ENCODE measurements around the gene MT1G.
"Not testable (repeated sequence)": the region's sequence is repeated elsewhere in the genome, so short reads cannot be mapped to it uniquely, and the experiment has no call there.

The MT1G gene

DNA sequence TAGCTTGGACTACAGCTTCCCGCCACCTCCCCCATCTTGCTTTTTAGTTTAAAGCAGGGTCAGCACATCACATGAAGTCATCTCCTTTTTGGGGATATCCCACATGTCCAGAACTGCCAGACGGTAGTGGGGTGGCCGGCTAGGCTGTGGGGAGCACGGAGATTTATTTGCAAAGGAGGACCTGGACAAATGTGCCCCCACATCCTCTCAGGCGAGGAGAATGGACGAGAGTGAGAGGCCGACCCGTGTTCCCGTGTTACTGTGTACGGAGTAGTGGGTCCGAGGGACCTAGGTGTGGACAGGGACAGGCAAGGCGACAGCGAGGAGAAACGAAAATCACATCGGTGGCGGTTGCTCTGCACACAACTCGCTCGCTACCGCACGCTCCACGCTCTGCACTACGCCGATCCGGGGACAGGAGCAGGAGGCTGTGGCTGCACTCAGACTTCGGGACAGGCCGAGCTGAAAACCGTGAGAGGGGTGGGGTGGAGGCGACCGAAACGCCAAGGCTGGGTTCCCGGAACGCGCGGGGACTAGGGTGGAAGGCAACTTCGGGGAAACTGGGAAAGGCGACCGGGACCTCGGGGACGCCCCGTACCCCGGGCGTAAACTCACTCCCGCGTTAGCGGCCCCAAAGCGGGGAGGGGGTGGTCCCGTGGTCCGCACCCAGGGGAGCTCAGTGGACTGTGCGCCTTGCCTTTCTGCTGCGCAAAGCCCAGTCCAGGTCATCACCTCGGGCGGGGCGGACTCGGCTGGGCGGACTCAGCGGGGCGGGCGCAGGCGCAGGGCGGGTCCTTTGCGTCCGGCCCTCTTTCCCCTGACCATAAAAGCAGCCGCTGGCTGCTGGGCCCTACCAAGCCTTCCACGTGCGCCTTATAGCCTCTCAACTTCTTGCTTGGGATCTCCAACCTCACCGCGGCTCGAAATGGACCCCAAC is 29.8 kb downstream of the MT1G start, which contains the start of gene MT1A:
TSS of gene MT1A (plus strand) at position 853 of the 937 bp plus-strand sequence. CDS start at position 926, 73 bp downstream.
- in situ Hi-C loops (cut with MboI; ENCODE audit: low sequenced_read_pairs) = no loop called here

DNA sequence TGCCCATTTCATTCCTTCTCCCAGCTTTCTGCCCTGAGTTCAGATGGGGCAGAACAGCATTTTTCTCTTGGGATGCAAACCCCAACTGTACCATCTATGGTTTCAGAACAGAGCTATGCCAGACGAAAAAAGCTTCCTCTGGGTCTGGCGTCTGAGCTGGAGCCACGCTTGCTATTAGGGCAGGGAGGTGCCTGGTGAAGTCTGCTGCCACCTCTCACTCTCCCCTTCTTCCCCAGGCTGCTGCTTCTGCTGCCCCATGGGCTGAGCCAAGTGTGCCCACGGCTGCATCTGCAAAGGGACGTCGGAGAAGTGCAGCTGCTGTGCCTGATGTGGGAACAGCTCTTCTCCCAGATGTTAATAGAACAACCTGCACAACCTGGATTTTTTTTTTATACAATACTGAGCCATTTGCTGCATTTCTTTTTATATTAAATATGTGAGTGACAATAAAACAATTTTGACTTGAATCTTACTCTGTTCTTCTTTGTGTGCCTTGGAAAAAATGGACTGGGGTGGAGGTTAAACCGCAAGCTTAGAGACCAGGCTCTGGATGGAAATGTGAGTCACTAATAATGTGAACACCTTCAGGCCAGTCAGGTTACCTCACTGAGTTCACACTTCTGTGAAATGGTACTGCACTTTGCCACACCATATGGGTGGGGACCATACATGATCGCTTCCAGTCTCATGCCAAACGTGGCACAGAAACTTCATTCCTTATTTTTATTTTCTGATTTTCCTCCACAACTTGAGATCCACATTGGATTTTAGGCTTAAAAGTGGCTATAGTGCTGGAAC is 31.1 kb downstream of the MT1G start:
- in situ Hi-C loops (cut with MboI; ENCODE audit: low sequenced_read_pairs) = no loop called here

DNA sequence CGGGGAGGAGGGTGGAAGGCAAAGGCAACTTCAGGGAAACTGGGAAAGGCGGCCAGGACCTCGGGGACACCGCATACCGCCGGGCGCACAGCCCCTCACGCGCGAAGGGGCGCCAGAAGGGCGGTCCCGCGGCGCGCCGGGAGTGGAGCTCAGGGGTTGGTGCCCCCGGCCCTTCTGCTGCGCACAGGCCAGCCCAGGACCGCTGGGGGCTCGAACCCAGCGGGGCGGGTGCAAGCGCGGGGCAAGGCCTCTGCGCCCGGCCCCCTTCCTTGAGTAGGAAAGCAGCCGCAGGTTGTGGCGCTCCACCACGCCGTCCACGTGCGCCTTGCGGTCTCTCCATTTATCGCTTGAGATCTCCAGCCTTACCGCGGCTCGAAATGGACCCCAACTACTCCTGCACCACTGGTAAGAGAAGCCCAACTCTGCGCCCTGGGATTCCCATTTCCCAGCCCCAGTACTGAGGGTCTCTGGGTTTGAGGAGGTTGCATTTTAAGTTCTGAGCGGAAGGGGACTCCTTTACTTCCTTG is 32.4 kb downstream of the MT1G start:
- in situ Hi-C loops (cut with MboI; ENCODE audit: low sequenced_read_pairs) = no loop called here

DNA sequence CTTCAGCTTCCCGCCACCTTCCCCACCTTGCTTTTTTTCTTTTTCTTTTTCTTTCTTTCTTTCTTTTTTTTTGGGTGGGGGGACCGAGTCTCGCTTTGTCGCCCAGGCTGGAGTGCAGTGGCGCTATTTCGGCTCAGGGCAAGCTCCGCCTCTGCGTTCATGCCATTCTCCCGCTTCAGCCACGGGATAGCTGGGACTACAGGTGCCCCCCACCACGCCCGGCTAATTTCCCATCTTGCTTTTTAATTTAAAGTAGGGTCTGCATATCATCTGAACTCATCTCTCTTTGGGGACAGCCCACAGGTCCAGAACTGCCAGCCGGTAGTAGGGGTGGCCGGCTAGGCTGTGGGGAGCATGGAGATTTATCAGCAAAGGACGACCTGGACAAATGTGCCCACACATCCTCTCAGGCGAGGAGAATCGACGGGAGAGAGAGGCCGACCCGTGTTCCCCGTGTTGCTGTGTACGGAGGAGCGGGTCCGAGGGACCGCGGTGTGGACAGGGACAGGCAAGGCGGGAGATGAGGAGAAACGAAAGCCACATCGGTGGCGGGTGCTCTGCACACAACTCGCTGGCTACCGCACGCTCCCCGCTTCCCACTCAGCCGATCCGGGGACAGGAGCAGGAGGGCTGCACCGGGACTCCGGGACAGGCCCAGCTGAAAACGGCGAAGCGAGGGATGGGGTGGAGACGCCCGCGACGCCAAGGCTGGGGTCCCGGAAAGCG is 33.0 kb downstream of the MT1G start:
- in situ Hi-C loops (cut with MboI; ENCODE audit: low sequenced_read_pairs) = no loop called here

DNA sequence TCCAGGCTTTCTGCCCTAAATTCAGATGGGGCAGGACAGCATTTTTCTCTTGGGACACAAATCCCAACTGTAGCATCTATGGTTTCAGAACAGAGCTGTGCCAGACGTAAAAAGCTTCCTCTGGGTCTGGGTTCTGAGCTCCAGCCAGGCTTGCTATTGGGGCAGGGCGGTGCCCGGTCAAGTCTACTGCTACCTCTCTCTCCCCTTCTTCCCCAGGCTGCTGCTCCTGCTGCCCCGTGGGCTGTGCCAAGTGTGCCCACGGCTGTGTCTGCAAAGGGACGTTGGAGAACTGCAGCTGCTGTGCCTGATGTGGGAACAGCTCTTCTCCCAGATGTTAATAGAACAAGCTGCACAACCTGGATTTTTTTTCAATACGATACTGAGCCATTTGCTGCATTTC is 34.3 kb downstream of the MT1G start:
- in situ Hi-C loops (cut with MboI; ENCODE audit: low sequenced_read_pairs) = no loop called here

DNA sequence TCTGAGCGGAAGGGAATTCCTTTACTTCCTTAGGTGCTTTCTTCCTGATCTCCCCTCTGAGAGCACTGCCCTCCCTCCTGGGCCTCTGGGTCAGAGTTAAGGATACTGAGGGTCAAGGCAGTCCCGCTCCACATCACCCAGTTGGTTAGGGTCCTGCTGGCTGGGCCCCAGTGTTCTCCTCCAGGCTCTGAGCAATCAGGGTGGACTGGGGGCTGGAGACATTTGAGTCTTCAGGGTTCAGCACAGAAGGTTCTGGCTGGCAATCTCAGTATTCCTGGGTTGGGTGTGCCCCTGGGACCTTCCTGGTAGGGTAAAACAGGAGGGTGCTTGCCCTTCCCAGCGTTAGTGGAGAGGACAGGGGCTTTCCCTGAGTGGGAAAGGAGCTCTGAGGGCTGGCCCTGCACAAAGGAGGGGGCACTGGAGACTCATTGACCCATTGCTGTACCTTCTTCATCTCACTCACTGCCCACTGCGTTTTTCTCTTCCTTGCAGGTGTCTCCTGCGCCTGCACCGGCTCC is 35.0 kb downstream of the MT1G start:
- in situ Hi-C loops (cut with MboI; ENCODE audit: low sequenced_read_pairs) = no loop called here

DNA sequence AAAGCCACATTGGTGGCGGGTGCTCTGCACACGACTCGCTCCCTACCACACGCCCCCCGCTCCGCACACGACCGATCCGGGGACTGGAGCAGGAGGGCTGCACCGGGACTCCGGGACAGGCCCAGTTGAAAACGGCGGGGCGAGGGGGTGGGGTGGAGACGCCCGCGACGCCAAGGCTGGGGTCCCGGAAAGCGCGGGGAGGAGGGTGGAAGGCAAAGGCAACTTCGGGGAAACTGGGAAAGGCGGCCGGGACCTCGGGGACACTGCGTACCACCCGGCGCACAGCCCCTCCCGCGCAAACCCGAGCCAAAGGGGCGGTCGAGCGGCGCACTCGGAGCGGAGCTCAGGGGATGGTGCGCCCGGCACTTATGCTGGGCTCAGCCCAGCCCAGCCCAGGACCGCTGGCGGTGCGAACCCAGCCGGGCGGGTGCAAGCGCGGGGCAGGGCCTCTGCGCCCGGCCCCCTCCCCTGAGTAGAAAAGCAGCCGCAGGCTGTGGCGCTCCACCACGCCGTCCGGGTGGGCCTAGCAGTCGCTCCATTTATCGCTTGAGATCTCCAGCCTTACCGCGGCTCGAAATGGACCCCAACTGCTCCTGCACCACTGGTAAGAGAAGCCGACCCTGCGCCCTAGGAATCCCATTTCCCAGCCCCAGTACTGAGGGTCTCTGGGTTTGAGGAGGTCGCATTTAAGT is 35.6 kb downstream of the MT1G start, which contains the start of gene MT1M:
TSS of gene MT1M (plus strand) at position 504 of the 692 bp plus-strand sequence. CDS start at position 577, 73 bp downstream.
- in situ Hi-C loops (cut with MboI; ENCODE audit: low sequenced_read_pairs) = no loop called here

DNA sequence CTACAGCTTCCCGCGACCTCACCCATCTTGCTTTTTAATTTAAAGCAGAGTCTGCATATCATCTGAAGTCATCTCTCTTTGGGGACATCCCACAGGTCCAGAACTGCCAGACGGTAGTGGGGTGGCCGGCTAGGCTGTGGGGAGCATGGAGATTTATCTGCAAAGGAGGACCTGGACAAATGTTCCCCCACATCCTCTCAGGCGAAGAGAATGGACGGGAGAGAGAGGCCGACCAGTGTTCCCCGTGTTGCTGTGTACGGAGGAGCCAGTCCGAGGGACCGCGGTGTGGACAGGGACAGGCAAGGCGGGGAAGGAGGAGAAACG is 36.1 kb downstream of the MT1G start:
- in situ Hi-C loops (cut with MboI; ENCODE audit: low sequenced_read_pairs) = no loop called here

DNA sequence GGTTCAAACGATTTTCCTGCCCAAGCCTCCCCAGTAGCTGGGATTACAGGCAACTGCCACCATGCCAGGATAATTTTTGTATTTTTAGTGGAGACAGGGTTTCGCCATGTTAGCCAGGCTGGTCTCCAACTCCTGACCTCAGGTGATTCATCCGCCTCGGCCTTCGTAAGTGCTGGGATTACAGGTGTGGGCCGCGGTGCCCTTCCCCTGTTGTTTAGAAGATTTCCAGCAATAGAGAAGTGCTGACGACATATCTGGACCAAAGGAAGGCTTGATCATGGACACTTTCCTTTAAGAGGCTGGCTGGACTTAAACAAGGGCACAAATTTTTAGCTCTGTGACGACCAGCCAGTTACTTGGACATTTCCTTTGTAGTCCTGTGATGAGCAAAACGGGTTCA is 36.7 kb downstream of the MT1G start:
- in situ Hi-C loops (cut with MboI; ENCODE audit: low sequenced_read_pairs) = no loop called here

DNA sequence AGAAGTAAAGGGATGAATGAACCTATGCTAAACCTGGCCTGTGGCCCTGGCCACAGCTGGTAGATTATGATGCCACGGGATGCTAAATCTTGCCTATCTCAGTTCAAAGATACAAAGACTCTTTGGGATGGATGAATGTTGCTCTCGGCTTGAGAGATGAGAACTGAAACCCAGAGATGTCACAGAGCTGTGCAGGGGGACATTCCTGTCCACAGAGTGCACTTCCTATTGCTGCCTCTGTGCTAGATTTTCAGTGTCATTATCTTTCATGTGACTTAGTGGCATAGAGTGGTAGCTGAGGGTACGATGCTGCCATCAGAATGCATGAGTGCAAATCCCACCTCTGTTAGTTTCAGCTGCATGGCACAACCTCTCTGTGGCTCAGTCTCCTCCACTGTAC is 37.7 kb downstream of the MT1G start:
- in situ Hi-C loops (cut with MboI; ENCODE audit: low sequenced_read_pairs) = no loop called here

DNA sequence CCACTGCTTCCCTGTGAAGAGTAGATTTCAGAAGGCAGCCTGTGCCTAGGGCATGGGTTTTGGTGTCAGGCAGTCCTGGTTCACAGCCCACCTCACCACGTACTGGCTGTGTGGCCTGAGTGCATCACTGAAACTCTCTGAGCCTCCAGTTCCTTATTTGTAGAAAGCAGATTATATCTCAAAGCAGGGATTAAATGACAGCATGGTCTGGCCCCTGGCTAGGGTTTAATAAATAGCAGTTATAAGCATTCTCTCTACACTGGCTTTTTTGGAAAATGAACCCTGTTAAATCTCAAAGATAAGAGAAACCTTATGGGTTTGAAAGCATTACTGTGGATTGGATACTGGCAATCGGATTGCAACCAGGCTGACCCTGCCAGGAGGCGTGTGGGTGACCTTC is 38.3 kb downstream of the MT1G start:
- in situ Hi-C loops (cut with MboI; ENCODE audit: low sequenced_read_pairs) = no loop called here

DNA sequence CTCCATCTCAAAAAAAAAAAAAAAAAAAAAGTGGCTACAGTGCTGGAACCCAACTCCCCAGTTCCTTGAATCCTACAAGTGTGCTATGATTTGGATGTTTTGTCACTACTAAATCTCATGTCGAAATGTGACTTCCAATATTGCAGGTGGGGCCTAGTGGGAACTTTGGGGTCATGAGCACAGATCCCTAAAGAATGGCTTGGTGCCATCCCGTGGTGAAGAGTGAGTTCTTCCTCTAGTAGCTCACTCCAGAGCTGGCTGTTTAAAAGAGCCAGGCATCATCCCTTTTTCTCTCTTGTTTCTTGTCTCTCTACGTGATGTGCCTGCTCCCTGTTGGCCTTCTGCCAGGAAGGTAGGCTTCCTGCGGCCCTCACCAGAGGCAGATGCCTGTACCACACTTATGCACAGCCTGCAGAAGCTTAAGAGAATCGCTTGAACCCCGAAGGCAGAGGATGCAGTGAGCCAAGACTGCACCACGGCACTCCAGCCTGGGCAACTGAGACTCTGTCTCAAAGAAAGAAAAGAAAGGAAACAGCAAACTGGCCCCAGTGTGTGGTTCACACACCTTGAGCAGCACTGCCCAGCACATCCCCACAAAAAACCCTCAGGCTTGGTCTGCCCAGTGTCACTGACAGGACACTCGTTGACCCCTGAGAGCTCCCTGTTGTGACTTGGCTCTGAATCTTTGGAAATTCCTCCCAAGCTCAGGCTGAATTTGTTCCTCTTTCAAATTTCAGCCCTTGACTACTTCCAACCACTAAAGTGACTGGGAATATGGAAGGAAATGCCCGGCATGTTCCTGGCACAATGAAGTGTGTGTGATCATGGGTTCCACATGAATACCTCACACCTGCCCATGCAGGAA is 39.1 kb downstream of the MT1G start:
- in situ Hi-C loops (cut with MboI; ENCODE audit: low sequenced_read_pairs) = no loop called here

DNA sequence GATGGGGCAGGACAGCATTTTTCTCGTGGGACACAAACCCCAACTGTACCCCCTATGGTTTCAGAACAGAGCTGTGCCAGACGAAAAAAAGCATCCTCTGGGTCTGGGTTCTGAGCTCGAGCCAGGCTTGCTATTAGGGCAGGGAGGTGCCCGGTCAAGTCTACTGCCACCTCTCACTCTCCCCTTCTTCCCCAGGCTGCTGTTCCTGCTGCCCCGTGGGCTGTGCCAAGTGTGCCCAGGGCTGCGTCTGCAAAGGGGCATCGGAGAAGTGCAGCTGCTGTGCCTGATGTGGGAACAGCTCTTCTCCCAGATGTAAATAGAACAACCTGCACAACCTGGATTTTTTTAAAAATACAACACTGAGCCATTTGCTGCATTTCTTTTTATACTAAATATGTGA is 41.2 kb downstream of the MT1G start:
- in situ Hi-C loops (cut with MboI; ENCODE audit: low sequenced_read_pairs) = no loop called here

DNA sequence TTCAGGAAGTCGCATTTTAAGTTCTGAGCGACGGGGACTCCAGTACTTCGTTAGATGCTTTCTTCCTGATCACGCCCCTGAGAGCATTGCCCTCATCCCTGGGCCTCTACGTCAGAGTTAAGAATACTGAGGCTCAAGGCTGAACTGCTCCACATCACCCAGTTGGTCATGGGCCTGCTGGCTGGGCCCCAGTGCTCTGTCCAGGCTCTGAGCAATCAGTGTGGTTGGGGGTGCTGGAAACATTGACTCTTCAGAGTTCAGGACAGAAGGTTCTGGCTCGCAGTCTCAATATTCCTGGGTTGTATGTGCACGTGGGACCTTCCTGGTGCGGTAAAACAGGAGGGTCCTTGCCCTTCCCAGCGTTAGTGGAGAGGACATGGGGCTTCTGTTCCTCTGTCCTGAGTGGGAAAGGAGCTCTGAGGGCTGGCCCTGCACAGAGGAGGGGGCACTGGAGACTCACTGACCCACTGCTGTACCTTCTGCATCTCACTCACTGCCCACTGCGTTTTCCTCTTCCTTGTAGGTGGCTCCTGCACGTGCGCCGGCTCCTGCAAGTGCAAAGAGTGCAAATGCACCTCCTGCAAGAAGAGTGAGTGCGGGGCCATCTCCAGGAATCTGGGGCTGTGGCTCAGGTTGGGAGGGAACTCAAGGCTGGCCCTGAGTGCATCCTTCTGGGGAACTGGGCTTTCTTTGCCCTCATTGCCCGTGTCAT is 41.8 kb downstream of the MT1G start:
- in situ Hi-C loops (cut with MboI; ENCODE audit: low sequenced_read_pairs) = no loop called here

DNA sequence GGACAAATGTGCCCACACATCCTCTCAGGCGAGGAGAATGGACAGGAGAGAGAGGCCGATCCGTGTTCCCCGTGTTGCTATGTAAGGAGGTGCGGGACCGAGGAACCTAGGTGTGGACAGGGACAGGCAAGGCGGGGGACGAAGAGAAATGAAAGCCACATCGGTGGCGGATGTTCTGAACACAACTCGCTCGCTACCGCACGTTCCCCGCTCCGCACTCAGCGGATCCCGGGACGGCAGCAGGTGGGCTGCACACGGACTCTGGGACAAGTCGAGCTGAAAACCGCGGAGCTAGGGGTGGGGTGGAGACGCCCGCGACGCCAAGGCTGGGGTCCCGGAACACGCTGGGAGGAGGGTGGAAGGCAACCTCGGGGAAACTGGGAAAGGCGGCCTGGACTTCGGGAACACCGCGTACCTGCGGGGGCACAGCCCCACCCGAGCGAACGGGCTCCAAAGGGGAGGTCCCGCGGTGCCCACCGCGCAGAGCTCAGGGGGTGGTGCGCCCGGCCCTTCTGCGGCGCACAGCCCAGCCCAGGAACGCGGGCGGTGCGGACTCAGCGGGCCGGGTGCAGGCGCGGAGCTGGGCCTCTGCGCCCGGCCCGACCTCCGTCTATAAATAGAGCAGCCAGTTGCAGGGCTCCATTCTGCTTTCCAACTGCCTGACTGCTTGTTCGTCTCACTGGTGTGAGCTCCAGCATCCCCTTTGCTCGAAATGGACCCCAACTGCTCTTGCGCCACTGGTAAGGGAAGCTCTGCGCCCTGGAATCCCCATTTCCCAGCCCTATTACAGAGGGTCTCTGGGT is 42.5 kb downstream of the MT1G start, which contains the start of gene MT1E:
TSS of gene MT1E (plus strand) at position 642 of the 803 bp plus-strand sequence. CDS start at position 713, 71 bp downstream.
- in situ Hi-C loops (cut with MboI; ENCODE audit: low sequenced_read_pairs) = no loop called here

DNA sequence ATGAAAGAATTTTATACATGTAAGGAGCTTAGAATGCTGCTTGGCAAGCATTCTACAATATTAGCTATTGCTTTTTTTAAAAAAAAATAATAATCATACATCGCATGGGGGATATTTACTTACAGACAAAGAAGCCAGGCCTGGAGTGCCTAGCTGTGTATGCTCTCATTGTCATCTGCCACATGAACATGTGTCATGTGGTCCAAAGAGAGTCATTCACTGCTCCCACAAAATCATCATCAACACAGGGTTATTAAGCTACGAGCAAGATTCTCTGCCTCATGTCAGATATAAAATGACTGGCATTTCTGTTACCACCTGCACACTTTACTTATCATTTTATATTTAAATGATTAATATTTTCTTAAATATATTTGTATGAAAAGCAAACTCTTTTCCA is 44.2 kb downstream of the MT1G start:
- in situ Hi-C loops (cut with MboI; ENCODE audit: low sequenced_read_pairs) = no loop called here

DNA sequence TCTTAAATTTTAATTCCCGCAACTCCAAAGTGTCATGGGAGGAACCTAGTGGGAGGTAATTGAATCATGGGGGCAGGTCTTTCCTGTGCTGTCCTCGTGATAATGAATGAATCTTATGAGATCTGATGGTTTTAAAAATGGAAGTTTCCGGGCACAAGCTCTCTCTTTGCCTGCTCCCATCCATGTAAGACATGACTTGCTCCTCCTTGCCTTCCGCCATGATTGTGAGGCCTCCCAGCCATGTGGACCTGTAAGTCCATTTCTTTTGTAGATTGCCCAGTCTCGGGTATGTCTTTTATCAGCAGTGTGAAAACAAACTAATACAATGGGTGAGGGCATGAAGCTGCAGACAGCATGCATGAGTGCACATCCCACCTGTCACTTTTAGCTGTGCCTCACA is 44.7 kb downstream of the MT1G start:
- in situ Hi-C loops (cut with MboI; ENCODE audit: low sequenced_read_pairs) = not testable (repeated sequence)

Data from HL-60/S4 treated with phorbol 12-myristate 13-acetate at 8.2 ng/mL for 4 days and 3 days (cell line).